Gastroesophageal sphincter (tissue), 3 donors: ENCODE data around the gene SASH1.

Experiments used
- EP300 ChIP-seq: sonication (generic); formaldehyde crosslinking; IDR thresholded peaks from one replicate; pipeline ENCODE4 v1.6.1; 2017; ENCODE audit warnings: antibody characterized with exemption, mild to moderate bottlenecking
- POLR2A ChIP-seq, 2 donors: fragments of 450-650 bp; IDR thresholded peaks; one replicate each; pipeline ENCODE4 v1.6.1; 2017; ENCODE audit warnings: antibody characterized with exemption in 2 of 2, mild to moderate bottlenecking in 2 of 2, moderate library complexity in 1 of 2
- POLR2AphosphoS5 ChIP-seq: sonication (generic); formaldehyde crosslinking; IDR thresholded peaks from one replicate; pipeline ENCODE4 v1.6.1; 2017; ENCODE audit warnings: antibody characterized with exemption
- TF ChIP-seq, protein P1 (sequence below), 4 experiments: fragments of 200-600 bp in 2 of 4; fragments of 450-650 bp in 2 of 4; sonication (generic) in 1 of 4; IDR thresholded peaks; one replicate each; pipeline ENCODE4 v1.5.1; 2017 to 2019; ENCODE audit warnings: antibody characterized with exemption in 4 of 4, mild to moderate bottlenecking in 2 of 4, moderate library complexity in 2 of 4

- TF ChIP-seq, protein P1, sequence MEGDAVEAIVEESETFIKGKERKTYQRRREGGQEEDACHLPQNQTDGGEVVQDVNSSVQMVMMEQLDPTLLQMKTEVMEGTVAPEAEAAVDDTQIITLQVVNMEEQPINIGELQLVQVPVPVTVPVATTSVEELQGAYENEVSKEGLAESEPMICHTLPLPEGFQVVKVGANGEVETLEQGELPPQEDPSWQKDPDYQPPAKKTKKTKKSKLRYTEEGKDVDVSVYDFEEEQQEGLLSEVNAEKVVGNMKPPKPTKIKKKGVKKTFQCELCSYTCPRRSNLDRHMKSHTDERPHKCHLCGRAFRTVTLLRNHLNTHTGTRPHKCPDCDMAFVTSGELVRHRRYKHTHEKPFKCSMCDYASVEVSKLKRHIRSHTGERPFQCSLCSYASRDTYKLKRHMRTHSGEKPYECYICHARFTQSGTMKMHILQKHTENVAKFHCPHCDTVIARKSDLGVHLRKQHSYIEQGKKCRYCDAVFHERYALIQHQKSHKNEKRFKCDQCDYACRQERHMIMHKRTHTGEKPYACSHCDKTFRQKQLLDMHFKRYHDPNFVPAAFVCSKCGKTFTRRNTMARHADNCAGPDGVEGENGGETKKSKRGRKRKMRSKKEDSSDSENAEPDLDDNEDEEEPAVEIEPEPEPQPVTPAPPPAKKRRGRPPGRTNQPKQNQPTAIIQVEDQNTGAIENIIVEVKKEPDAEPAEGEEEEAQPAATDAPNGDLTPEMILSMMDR (IDR thresholded peaks at IDR 0.05) = no peak
- TF ChIP-seq EP300 (no peak), POLR2A (IDR thresholded peaks at IDR 0.05) (no peak), POLR2AphosphoS5 (peak; percentile 76)
Observed at GRCh38 chr6:148358196-148358785, 15.7 kb downstream of the SASH1 start.
